AG20443 (cell line): ENCODE data around the gene BIN1.

Source experiments
- DNase-seq: peaks from one replicate; pipeline ENCODE4 v3.0.0; 2012; ENCODE audit warnings: low spot score, mixed read lengths

Gene BIN1

GRCh38 chr2:127075821-127076220 is 31.1 kb downstream of the BIN1 start:
- DNase-seq: no peak

GRCh38 chr2:127074936-127075335 is 32.0 kb downstream of the BIN1 start:
- no peak for DNase-seq

GRCh38 chr2:127074358-127074757 is 32.6 kb downstream of the BIN1 start:
- DNase-seq: no peak

- DNase-seq: no peak
Measured at GRCh38 chr2:127072970-127073369, 34.0 kb downstream of the BIN1 start.

- DNase-seq: no peak
Measured at GRCh38 chr2:127072396-127072795, 34.6 kb downstream of the BIN1 start.

GRCh38 chr2:127071901-127072328 is 35.0 kb downstream of the BIN1 start:
- no peak for DNase-seq

- DNase-seq: no peak
Measured at GRCh38 chr2:127070221-127070620, 36.7 kb downstream of the BIN1 start.

GRCh38 chr2:127069536-127069935 is 37.4 kb downstream of the BIN1 start:
- DNase-seq: no peak

- DNase-seq: no peak
Measured at GRCh38 chr2:127069003-127069402, 38.0 kb downstream of the BIN1 start.

- DNase-seq: no peak
Measured at GRCh38 chr2:127068351-127068741, 38.6 kb downstream of the BIN1 start.

GRCh38 chr2:127067620-127068350 is 39.2 kb downstream of the BIN1 start:
- peak; percentile 68 for DNase-seq

- peak; percentile 92 for DNase-seq
Measured at GRCh38 chr2:127066942-127067341, 40.0 kb downstream of the BIN1 start.

GRCh38 chr2:127065940-127066318 is 41.0 kb downstream of the BIN1 start:
- no peak for DNase-seq

GRCh38 chr2:127065299-127065939 is 41.5 kb downstream of the BIN1 start:
- no peak for DNase-seq

GRCh38 chr2:127064642-127065250 is 42.2 kb downstream of the BIN1 start:
- peak; percentile 99 for DNase-seq

- no peak for DNase-seq
Measured at GRCh38 chr2:127063701-127064590, 43.0 kb downstream of the BIN1 start.

- no peak for DNase-seq
Measured at GRCh38 chr2:127061375-127062273, 45.3 kb downstream of the BIN1 start.

- no peak for DNase-seq
Measured at GRCh38 chr2:127060264-127060945, 46.5 kb downstream of the BIN1 start.

GRCh38 chr2:127059559-127059958 is 47.4 kb downstream of the BIN1 start:
- DNase-seq: no peak

GRCh38 chr2:127058954-127059252 is 48.1 kb downstream of the BIN1 start:
- no peak for DNase-seq
